IPS DF 4.7 (cell line): ENCODE measurements around the gene SPATA46.

Source experiments
- DNase-seq: peaks from one replicate; pipeline ENCODE4 v3.0.0-alpha.2; 2013; ENCODE audit warnings: low spot score; ENCODE audit errors: extremely low read depth

SPATA46 gene

GRCh38 chr1:162391790-162392563 is 15.3 kb upstream of the SPATA46 start:
- DNase-seq = no peak

- no peak for DNase-seq
Observed at GRCh38 chr1:162390396-162391185, 13.9 kb upstream of the SPATA46 start.

- DNase-seq = no peak
Observed at GRCh38 chr1:162389971-162390370, 13.3 kb upstream of the SPATA46 start.

GRCh38 chr1:162389021-162389818 is 12.6 kb upstream of the SPATA46 start:
- no peak for DNase-seq

- no peak for DNase-seq
Observed at GRCh38 chr1:162388615-162389014, 12.0 kb upstream of the SPATA46 start.

- no peak for DNase-seq
Observed at GRCh38 chr1:162388083-162388594, 11.5 kb upstream of the SPATA46 start.

- no peak for DNase-seq
Observed at GRCh38 chr1:162387226-162388082, 10.8 kb upstream of the SPATA46 start.

GRCh38 chr1:162386292-162387225 is 9.9 kb upstream of the SPATA46 start:
- DNase-seq = no peak

GRCh38 chr1:162385702-162386101 is 9.0 kb upstream of the SPATA46 start:
- DNase-seq = no peak

GRCh38 chr1:162385280-162385623 is 8.6 kb upstream of the SPATA46 start:
- no peak for DNase-seq

GRCh38 chr1:162384601-162385279 is 8.1 kb upstream of the SPATA46 start:
- no peak for DNase-seq

- no peak for DNase-seq
Observed at GRCh38 chr1:162384116-162384515, 7.5 kb upstream of the SPATA46 start.

GRCh38 chr1:162383516-162383915 is 6.9 kb upstream of the SPATA46 start:
- DNase-seq = no peak

GRCh38 chr1:162383091-162383490 is 6.4 kb upstream of the SPATA46 start:
- DNase-seq = no peak

- DNase-seq = no peak
Observed at GRCh38 chr1:162381941-162382750, 5.5 kb upstream of the SPATA46 start.

GRCh38 chr1:162381383-162381782 is 4.7 kb upstream of the SPATA46 start, which contains the start of gene C1orf226:
Gene C1orf226 (plus strand): TSS chr1:162381728. CDS start chr1:162381902, 174 bp downstream.
- DNase-seq = no peak

- no peak for DNase-seq
Observed at GRCh38 chr1:162380061-162380846, 3.6 kb upstream of the SPATA46 start.
